PC-9 (cell line): ENCODE measurements around the gene F7. TPM values are rescaled to one million over a fixed set of nuclear protein-coding genes. Genes with fewer than 3 reads are reported as not detected.
A peak's percentile ranks its signal among the peaks of the same experiment; 100 is the strongest.

ENCODE experiments used
- BruUV-seq: library from RNA; stranded (reverse); fragments of 400-500 nt; replicated peaks from 2 replicates; lab custom pipeline; 2021; lab: Mats Ljungman, UMichigan
- CTCF ChIA-PET: fragments of 300-600 bp; sonication (Branson Sonifier 250); formaldehyde crosslinking; loops from one replicate; lab custom pipeline; 2022; ENCODE audit warnings: antibody characterized with exemption; lab: Charles Lee
- POLR2A ChIA-PET: fragments of 300-600 bp; sonication (Branson Sonifier 250); formaldehyde crosslinking; loops from one replicate; lab custom pipeline; 2022; ENCODE audit warnings: antibody characterized with exemption; ENCODE audit not compliant: unreplicated experiment; lab: Charles Lee
- DNase-seq, 2 experiments: peaks; one replicate each; pipeline versions ENCODE4 v3.0.0 to v3.0.0-alpha.2; 2015 to 2022; ENCODE audit warnings: mixed read lengths in 1 of 2
- H2AFZ ChIP-seq: fragments of 200-600 bp; sonication (generic); 2 replicates; pipeline ENCODE4 v1.8.1; 2017; ENCODE audit warnings: antibody characterized with exemption
- H3F3A ChIP-seq: fragments of 200-600 bp; sonication (generic); 2 replicates; pipeline ENCODE4 v1.8.1; 2017; ENCODE audit warnings: antibody characterized with exemption, mild to moderate bottlenecking, low read depth; ENCODE audit not compliant: insufficient read depth
- H3K27ac ChIP-seq: fragments of 200-600 bp; sonication (generic); 2 replicates; pipeline ENCODE4 v1.6.1; 2016; ENCODE audit warnings: mixed run types
- H3K27me3 ChIP-seq: fragments of 200-600 bp; sonication (generic); 2 replicates; pipeline ENCODE4 v1.6.1; 2016; ENCODE audit warnings: low read depth, mixed run types; ENCODE audit not compliant: insufficient read depth
- H3K36me3 ChIP-seq: fragments of 200-600 bp; sonication (generic); 2 replicates; pipeline ENCODE4 v1.6.1; 2016; ENCODE audit warnings: low read depth, mixed run types
- H3K4me1 ChIP-seq: fragments of 200-600 bp; sonication (generic); replicated peaks from 2 replicates; pipeline ENCODE4 v1.6.1; 2016; ENCODE audit warnings: mixed run types; ENCODE audit not compliant: insufficient read depth
- H3K4me2 ChIP-seq: fragments of 200-600 bp; sonication (generic); 2 replicates; pipeline ENCODE4 v1.6.1; 2017; ENCODE audit warnings: mixed run types
- H3K4me3 ChIP-seq: fragments of 200-600 bp; sonication (generic); 2 replicates; pipeline ENCODE4 v1.6.1; 2016; ENCODE audit warnings: mixed run types
- H3K79me2 ChIP-seq: fragments of 200-600 bp; sonication (generic); 2 replicates; pipeline ENCODE4 v1.6.1; 2017; ENCODE audit warnings: low read depth, mixed run types
- H3K9me2 ChIP-seq: fragments of 200-600 bp; sonication (generic); 2 replicates; pipeline ENCODE4 v1.8.1; 2017; ENCODE audit warnings: mild to moderate bottlenecking; ENCODE audit not compliant: insufficient read depth
- H3K9me3 ChIP-seq: fragments of 200-600 bp; sonication (generic); 2 replicates; pipeline ENCODE4 v1.8.1; 2016; ENCODE audit warnings: low read depth; ENCODE audit not compliant: insufficient read depth
- H4K20me1 ChIP-seq: fragments of 200-600 bp; sonication (generic); 2 replicates; pipeline ENCODE4 v1.8.1; 2017; ENCODE audit not compliant: insufficient read depth
- CTCF ChIP-seq: fragments of 200-600 bp; sonication (generic); conservative IDR thresholded peaks from 2 replicates; pipeline ENCODE4 v1.6.1; 2017; ENCODE audit warnings: mixed run types, antibody characterized with exemption, mild to moderate bottlenecking, moderate library complexity
- EZH2 ChIP-seq: fragments of 200-600 bp; sonication (generic); IDR thresholded peaks from 2 replicates; pipeline ENCODE4 v1.8.0; 2017; ENCODE audit warnings: antibody characterized with exemption, low read depth
- intact Hi-C: fragments of 100-400 bp; cut with micrococcal nuclease; formaldehyde crosslinking; loops from one replicate; pipeline ENCODE4 v1.10.0; 2022; ENCODE audit not compliant: unreplicated experiment
- total RNA-seq: library from RNA; stranded (reverse); gene quantifications from 2 replicates; pipeline ENCODE4 v1.2.3, GENCODE V29; 2021

Gene F7
- total RNA-seq, 1 experiment from 2014 or later, result not detected

GRCh38 chr13:113152984-113153809, 47.6 kb downstream of the F7 start:
- TSS peak; percentile 98 for BruUV-seq
- peak overlapping the region; percentile 94 for H2AFZ ChIP-seq

GRCh38 chr13:113153810-113154748, 48.5 kb downstream of the F7 start:
- no peaks in the 10 kb centered on the region for H3K9me3 ChIP-seq
- no peaks in the 10 kb centered on the region for H3K79me2 ChIP-seq
- DNase-seq, result peak; percentile 55
- peaks cover 8% of the 10 kb centered on the region; the same call in 1 of the 2 replicates for H3F3A ChIP-seq
- no peaks in the 10 kb centered on the region for H3K9me2 ChIP-seq
- peaks cover 6% of the 10 kb centered on the region; the same call in 1 of the 2 replicates for H3K4me1 ChIP-seq
- peak overlapping the region; percentile 99 for H3K4me2 ChIP-seq
- no peaks in the 10 kb centered on the region for H4K20me1 ChIP-seq
- H3K27ac ChIP-seq, result peak overlapping the region; percentile 28; the same call in 1 of the 2 replicates
- CTCF ChIA-PET, result no interaction called here
- no peaks in the 10 kb centered on the region for H3K36me3 ChIP-seq
- BruUV-seq, result no TSS peak
- H2AFZ ChIP-seq, result peak overlapping the region; percentile 94
- H3K27me3 ChIP-seq, result peaks cover 32% of the 10 kb centered on the region
- TF ChIP-seq EZH2 (no peak), CTCF (no peak)
- intact Hi-C loops, result no loop called here
- peak overlapping the region; percentile 73 for H3K4me3 ChIP-seq
- POLR2A ChIA-PET, result no interaction called here

More at GRCh38 chr13:113152984-113153809, 47.6 kb downstream of the F7 start:
- peak overlapping the region; percentile 28; the same call in 1 of the 2 replicates for H3K27ac ChIP-seq
- H3K9me3 ChIP-seq, result no peaks in the 10 kb centered on the region
- ChIA-PET CTCF (no interaction called here), POLR2A (no interaction called here)
- peaks cover 8% of the 10 kb centered on the region; the same call in 1 of the 2 replicates for H3F3A ChIP-seq
- no peaks in the 10 kb centered on the region for H3K79me2 ChIP-seq
- H3K9me2 ChIP-seq, result no peaks in the 10 kb centered on the region
- peaks cover 6% of the 10 kb centered on the region; the same call in 1 of the 2 replicates for H3K4me1 ChIP-seq
- H4K20me1 ChIP-seq, result no peaks in the 10 kb centered on the region
- no peaks in the 10 kb centered on the region for H3K36me3 ChIP-seq
- H3K4me3 ChIP-seq, result peak overlapping the region; percentile 73
- DNase-seq, result peak in 1 of 2 experiments; percentile 13
- TF ChIP-seq CTCF, result no peak
- no peak for TF ChIP-seq EZH2
- H3K4me2 ChIP-seq, result peak overlapping the region; percentile 99
- intact Hi-C loops, result no loop called here
- peaks cover 32% of the 10 kb centered on the region for H3K27me3 ChIP-seq

GRCh38 chr13:113155201-113155600, 49.6 kb downstream of the F7 start:
- DNase-seq, result no peak
- peaks cover 6% of the 10 kb centered on the region; the same call in 1 of the 2 replicates for H3K4me1 ChIP-seq
- ChIA-PET POLR2A (no interaction called here), CTCF (no interaction called here)
- no peaks in the 10 kb centered on the region for H3K9me2 ChIP-seq
- no peak overlapping the region for H3K27ac ChIP-seq
- H3K4me3 ChIP-seq, result no peak overlapping the region
- intact Hi-C loops, result no loop called here
- H3K9me3 ChIP-seq, result no peaks in the 10 kb centered on the region
- H3K4me2 ChIP-seq, result no peak overlapping the region
- H3K27me3 ChIP-seq, result peaks cover 31% of the 10 kb centered on the region
- H4K20me1 ChIP-seq, result no peaks in the 10 kb centered on the region
- no peaks in the 10 kb centered on the region for H3K79me2 ChIP-seq
- no peak for TF ChIP-seq CTCF
- TF ChIP-seq EZH2, result no peak
- no peak overlapping the region for H2AFZ ChIP-seq
- no peaks in the 10 kb centered on the region for H3K36me3 ChIP-seq
- no TSS peak for BruUV-seq
- peaks cover 8% of the 10 kb centered on the region; the same call in 1 of the 2 replicates for H3F3A ChIP-seq
